Activated naive CD8-positive, alpha-beta T cell treated with anti-CD3 and anti-CD28 coated beads for 36 hours (primary cell): ENCODE results near the gene AFAP1L2. TPM values are rescaled to one million over a fixed set of nuclear protein-coding genes. Genes with fewer than 3 reads are reported as not detected.

ENCODE experiments used
- DNase-seq: peaks from one replicate; pipeline ENCODE4 v3.0.0; 2021
- H3K27ac Mint-ChIP-seq: one replicate; pipeline ENCODE4 v1.8.0; 2022; ENCODE audit warnings: mild to moderate bottlenecking, moderate library complexity, mixed read lengths
- H3K27me3 Mint-ChIP-seq: one replicate; pipeline ENCODE4 v1.8.0; 2022; ENCODE audit warnings: mild to moderate bottlenecking, mixed read lengths
- H3K36me3 Mint-ChIP-seq: one replicate; pipeline ENCODE4 v1.8.0; 2021; ENCODE audit warnings: mild to moderate bottlenecking, mixed read lengths
- H3K4me1 Mint-ChIP-seq: one replicate; pipeline ENCODE4 v1.8.0; 2021; ENCODE audit warnings: mixed read lengths
- H3K4me3 Mint-ChIP-seq: one replicate; pipeline ENCODE4 v1.8.0; 2022; ENCODE audit warnings: mild to moderate bottlenecking, moderate library complexity, mixed read lengths
- H3K9me3 Mint-ChIP-seq: one replicate; pipeline ENCODE4 v1.8.0; 2022; ENCODE audit warnings: mixed read lengths
- total RNA-seq, 2 experiments: library from RNA; stranded (reverse); gene quantifications; one replicate each; pipeline ENCODE4 v1.2.3, GENCODE V29; 2021

Gene AFAP1L2
- total RNA-seq, 2 experiments from 2014 or later, result 3.2 to 4.6 TPM

DNA sequence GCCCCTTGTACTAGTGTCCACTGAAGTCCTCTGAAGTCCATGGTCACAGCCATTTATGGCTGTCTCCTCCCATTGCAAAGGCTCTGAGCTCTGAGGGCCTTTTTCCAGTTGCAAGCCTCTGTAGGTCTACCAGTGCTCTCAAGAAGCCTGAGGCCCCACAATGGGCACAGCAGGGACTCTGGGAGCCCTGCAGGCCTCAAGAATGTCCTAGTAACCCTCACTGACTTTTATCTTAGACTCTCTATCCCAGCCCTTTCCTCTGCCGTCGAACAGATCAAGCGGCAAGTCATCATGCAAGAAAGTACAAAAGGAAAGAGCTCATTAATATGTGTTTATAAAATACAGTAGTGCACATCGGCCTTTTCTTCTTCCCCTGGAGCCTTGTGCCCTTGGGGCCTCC lies 141.8 kb downstream of the AFAP1L2 start:
- DNase-seq, result no peak
- H3K27me3 Mint-ChIP-seq, result no peaks in the 10 kb centered on the region
- no peak overlapping the region for H3K4me3 Mint-ChIP-seq
- peaks cover 10% of the 10 kb centered on the region for H3K4me1 Mint-ChIP-seq
- no peaks in the 10 kb centered on the region for H3K9me3 Mint-ChIP-seq
- no peak overlapping the region for H3K27ac Mint-ChIP-seq
- H3K36me3 Mint-ChIP-seq, result no peaks in the 10 kb centered on the region

DNA sequence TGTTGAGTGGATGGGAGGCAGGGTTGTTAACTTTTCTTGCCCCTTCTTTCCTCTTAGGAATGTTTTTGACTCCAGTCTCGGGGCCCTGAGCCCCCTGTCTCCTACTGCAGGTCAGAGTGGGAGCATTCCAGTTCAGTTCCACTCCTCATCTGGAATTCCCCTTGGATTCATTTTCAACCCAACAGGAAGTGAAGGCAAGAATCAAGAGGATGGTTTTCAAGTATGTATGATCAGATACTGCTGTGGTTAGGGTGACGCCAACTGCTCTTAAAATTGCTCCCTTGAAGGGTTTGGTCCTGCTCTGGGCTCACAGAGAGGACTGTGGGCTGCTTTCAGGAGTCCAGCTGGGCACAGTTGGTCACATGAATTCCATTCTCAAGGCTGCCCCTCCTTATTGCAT lies 143.2 kb downstream of the AFAP1L2 start:
- DNase-seq, result no peak
- H3K27me3 Mint-ChIP-seq, result no peaks in the 10 kb centered on the region
- H3K27ac Mint-ChIP-seq, result no peak overlapping the region
- peaks cover 10% of the 10 kb centered on the region for H3K4me1 Mint-ChIP-seq
- no peak overlapping the region for H3K4me3 Mint-ChIP-seq
- H3K9me3 Mint-ChIP-seq, result no peaks in the 10 kb centered on the region
- no peaks in the 10 kb centered on the region for H3K36me3 Mint-ChIP-seq

DNA sequence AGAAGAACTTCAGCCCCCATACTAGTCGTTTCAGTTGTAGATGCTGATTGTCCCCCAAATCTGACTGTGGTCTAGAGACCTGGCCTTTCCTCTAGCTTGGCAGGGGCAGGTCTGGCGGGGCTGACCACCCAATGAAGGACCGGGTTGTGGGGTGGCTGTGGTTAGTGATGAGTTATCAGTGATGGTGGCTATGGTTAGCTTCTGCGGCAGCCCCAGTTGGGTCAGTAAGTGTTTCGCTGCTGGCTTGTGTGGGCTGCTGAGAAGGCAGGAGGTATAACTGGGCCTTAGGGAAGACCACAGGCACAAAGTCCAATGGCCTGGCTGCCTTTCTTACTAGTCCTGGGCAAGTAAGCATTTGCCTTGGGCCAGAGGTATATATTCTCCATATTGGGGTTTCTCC lies 143.9 kb downstream of the AFAP1L2 start:
- Mint-ChIP-seq H3K27ac (no peak overlapping the region), H3K4me3 (no peak overlapping the region), H3K9me3 (no peaks in the 10 kb centered on the region), H3K4me1 (peaks cover 10% of the 10 kb centered on the region), H3K36me3 (no peaks in the 10 kb centered on the region), H3K27me3 (no peaks in the 10 kb centered on the region)
- no peak for DNase-seq

DNA sequence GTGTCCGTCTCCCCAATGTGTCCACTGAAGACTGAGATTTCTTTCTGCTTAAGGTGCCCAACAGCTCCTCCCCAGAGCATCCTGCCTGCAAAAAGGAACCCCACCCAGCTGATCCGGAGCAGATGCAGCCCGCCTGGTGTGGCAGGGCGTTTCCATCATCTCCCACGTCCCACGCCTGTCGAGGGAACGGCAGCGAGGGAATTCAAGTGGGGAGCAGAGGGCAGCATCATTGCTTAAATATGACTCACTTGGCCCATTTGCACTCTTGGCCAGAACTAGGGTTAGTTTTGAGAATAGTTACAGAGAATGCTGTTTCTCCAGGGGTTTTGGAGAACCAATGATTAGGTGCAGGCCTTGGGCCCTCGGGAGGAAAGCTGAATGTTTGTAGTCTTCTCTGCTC lies 144.5 kb downstream of the AFAP1L2 start:
- no peaks in the 10 kb centered on the region for H3K9me3 Mint-ChIP-seq
- H3K27ac Mint-ChIP-seq, result no peak overlapping the region
- H3K4me1 Mint-ChIP-seq, result peaks cover 10% of the 10 kb centered on the region
- H3K36me3 Mint-ChIP-seq, result no peaks in the 10 kb centered on the region
- no peak for DNase-seq
- H3K27me3 Mint-ChIP-seq, result no peaks in the 10 kb centered on the region
- no peak overlapping the region for H3K4me3 Mint-ChIP-seq

DNA sequence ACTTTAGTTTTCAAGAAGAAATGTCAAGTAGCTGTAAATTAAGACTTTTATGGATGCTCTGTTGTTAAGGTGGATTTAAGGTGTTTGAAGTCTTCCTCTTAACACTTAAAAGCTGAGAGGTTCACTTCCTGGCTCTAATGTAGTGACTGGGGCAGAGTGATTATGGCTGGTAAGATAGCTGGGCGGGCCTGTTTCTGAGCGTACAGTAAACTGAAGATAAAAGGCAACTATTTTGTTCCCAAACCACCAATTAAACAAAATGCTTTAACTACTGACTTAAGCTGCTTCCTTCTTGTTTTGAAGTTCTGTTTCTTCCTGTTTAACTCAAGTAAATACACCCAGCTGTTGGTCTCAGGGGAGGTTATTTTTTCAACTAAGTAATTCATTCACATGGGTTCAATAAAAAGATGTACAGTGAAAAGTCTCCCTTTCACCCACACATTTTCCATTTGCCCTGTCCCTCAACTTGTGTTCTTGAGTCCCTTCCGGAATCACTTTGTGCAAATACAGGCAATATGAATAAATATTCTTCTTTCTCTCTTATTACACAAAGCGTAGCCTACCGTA lies 145.9 kb downstream of the AFAP1L2 start:
- H3K4me1 Mint-ChIP-seq, result peaks cover 10% of the 10 kb centered on the region
- no peaks in the 10 kb centered on the region for H3K36me3 Mint-ChIP-seq
- no peak overlapping the region for H3K27ac Mint-ChIP-seq
- H3K9me3 Mint-ChIP-seq, result peaks cover 2% of the 10 kb centered on the region
- H3K4me3 Mint-ChIP-seq, result no peak overlapping the region
- no peak for DNase-seq
- H3K27me3 Mint-ChIP-seq, result no peaks in the 10 kb centered on the region

DNA sequence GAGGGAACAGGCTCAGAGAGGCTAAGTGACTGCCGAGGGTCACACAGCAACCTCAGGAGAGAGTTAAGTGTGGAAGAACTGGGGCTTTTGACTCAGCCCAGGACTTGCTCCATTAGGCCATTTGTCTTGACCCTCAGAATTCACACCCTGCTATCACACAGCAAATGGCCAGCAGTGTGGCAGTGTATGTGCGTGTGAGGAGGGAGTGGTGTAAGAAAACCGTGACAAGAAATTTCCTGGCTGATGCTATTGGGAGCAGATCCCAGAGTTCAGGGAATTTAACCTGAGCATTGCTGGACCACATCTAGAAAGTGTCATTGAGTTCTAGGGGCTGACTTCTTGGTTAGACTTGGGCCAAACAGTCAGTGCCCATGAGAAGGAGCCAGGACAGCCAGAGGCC lies 146.8 kb downstream of the AFAP1L2 start:
- H3K4me3 Mint-ChIP-seq, result no peak overlapping the region
- no peak for DNase-seq
- no peak overlapping the region for H3K27ac Mint-ChIP-seq
- H3K4me1 Mint-ChIP-seq, result peaks cover 11% of the 10 kb centered on the region
- no peaks in the 10 kb centered on the region for H3K36me3 Mint-ChIP-seq
- no peaks in the 10 kb centered on the region for H3K27me3 Mint-ChIP-seq
- H3K9me3 Mint-ChIP-seq, result peaks cover 5% of the 10 kb centered on the region

DNA sequence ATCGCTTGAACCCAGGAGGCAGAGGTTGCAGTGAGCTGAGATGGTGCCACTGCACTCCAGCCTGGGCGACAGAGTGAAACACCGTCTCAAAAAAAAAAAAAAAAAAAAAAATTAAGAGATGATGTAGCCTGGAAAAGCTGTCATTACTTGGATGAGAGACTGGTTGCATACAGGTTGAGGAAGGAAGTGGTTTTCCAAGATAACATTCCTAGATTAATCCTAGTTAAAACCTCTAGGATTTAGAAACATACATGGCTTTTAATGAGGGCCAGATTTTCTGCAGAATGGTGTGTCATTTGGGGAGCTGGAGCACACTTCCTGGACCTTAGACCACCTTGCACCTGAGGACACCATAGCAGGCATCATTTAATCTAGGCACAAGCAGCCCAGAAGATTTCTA lies 147.5 kb downstream of the AFAP1L2 start:
- no peak overlapping the region for H3K27ac Mint-ChIP-seq
- H3K9me3 Mint-ChIP-seq, result peaks cover 5% of the 10 kb centered on the region
- no peaks in the 10 kb centered on the region for H3K27me3 Mint-ChIP-seq
- DNase-seq, result no peak
- H3K4me3 Mint-ChIP-seq, result no peak overlapping the region
- H3K36me3 Mint-ChIP-seq, result no peaks in the 10 kb centered on the region
- H3K4me1 Mint-ChIP-seq, result peaks cover 11% of the 10 kb centered on the region

DNA sequence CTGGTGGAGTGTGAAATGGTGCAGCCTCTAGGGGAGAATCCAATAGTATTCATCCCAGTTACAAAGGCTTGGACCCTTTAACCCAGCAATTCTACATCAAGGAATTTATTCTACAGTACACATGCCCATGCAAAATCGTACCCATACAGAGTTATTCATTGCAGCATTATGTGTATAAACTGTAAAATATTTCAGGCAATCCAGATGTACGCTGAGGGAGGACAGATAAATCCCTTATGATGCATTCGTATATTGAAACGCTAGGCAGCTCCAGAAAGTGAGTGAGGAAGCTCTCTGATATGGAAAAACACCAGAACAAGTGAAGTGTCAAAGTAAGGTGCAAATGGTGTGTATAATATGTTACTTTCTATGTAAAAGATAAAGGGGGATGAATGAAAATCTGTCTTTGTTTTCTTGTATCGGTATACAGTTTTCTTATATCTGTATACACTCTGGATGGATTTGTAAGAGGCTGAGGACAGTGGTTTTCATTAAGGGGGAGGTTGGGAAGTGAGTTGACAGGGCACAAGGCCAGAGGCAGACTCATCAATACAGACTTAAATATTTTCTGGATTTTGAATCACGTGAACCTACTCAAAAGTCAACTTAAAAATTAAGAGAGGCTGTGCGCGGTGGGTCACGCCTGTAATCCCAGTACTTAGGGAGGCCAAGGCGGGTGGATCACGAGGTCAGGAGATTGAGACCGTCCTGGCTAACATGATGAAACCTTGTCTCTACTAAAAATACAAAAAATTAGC lies 148.1 kb downstream of the AFAP1L2 start:
- peaks cover 5% of the 10 kb centered on the region for H3K9me3 Mint-ChIP-seq

DNA sequence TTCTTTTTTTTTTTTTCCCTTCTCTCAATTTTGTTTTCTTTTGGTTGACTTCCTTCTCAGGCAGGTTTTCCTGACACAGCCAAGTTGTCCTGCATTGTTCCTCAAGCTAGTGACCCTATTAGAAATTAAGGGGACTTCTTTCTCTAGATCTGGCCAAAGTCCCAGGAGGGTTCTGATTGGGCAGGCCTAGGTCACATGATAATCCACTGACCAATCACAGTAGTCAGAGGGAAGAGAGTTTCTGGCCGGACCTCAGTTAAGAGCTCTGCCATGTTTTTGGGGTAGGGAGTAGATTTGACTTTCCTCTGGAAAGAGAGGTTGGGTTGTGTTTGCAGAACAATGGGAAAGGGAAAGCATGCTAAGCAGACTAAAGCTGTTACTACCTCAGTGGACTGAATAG lies 149.1 kb downstream of the AFAP1L2 start:
- H3K27me3 Mint-ChIP-seq, result no peaks in the 10 kb centered on the region
- no peak overlapping the region for H3K27ac Mint-ChIP-seq
- DNase-seq, result no peak
- H3K36me3 Mint-ChIP-seq, result no peaks in the 10 kb centered on the region
- H3K4me1 Mint-ChIP-seq, result peaks cover 10% of the 10 kb centered on the region
- peaks cover 5% of the 10 kb centered on the region for H3K9me3 Mint-ChIP-seq
- no peak overlapping the region for H3K4me3 Mint-ChIP-seq

More for the DNA sequence above, 148.1 kb downstream of the AFAP1L2 start:
- Mint-ChIP-seq H3K27ac (no peak overlapping the region), H3K27me3 (no peaks in the 10 kb centered on the region), H3K4me3 (no peak overlapping the region), H3K36me3 (no peaks in the 10 kb centered on the region), H3K4me1 (peaks cover 11% of the 10 kb centered on the region)
- no peak for DNase-seq

DNA sequence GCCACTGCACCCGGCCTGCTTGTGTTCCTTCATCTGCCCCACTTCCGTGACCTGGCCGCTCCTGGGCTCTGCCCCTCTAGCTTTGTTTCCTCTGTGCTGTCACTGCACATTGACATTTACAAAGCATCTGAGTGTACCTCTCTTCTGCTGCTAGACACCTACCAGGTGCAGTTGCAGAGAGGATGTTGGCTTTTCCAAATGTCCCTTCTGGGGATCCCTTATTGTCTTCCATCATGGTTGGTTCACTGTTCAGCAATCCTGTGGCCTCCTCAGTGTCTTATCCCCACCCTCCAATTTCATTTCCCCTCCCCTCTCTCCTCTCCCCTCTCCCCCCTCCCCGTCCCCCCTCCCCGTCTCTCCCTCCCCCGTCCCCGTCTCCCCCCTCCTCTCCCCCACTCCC lies 151.4 kb downstream of the AFAP1L2 start:
- Mint-ChIP-seq H3K9me3 (peaks cover 5% of the 10 kb centered on the region), H3K4me1 (peaks cover 1% of the 10 kb centered on the region), H3K27me3 (no peaks in the 10 kb centered on the region), H3K4me3 (no peak overlapping the region), H3K36me3 (no peaks in the 10 kb centered on the region), H3K27ac (no peak overlapping the region)
- no peak for DNase-seq

DNA sequence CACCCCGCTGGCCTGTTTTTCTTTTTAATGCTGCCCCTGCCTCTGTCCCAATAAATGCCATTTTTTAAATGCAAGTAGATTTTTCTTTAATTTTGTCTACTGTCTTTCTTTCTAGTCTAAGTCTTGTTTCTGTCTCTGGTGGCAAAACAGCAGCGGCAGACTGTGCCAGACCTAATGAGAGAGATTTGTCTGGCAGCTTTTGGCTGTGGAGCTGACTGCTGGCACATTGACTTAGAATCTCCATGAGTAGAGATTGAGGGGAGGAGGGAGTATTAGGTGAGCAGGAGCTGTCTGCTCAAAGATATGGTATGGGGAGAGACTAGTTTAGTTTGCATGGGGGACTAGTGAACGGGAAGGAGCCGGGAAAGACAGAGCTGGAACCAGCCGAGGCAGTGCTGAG lies 152.2 kb downstream of the AFAP1L2 start:
- H3K27me3 Mint-ChIP-seq, result no peaks in the 10 kb centered on the region

DNA sequence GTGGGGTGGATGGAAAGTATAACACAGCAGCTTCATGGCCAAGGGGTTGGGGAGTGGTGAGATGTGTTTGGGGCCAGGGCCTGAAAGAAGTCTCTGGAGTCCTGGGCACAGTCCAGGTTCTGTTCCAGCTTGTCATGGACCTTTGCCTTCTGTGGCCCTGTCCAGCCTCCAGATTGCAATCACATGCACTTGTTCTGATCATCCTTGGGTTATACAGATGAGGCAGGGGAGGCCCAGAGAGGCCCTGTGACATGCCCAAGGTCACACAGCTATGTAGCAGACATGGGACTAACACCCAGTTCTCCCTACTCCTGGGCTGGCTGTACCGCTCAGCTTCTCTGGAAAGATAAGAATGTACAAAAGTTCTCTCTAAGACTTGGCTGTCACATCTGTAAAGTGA lies 153.6 kb downstream of the AFAP1L2 start:
- no peak for DNase-seq
- Mint-ChIP-seq H3K27ac (no peak overlapping the region), H3K9me3 (peaks cover 5% of the 10 kb centered on the region), H3K4me1 (peaks cover 1% of the 10 kb centered on the region), H3K27me3 (no peaks in the 10 kb centered on the region), H3K4me3 (no peak overlapping the region), H3K36me3 (no peaks in the 10 kb centered on the region)

More for the DNA sequence above, 152.2 kb downstream of the AFAP1L2 start:
- no peak for DNase-seq
- peaks cover 1% of the 10 kb centered on the region for H3K4me1 Mint-ChIP-seq
- no peak overlapping the region for H3K4me3 Mint-ChIP-seq
- no peak overlapping the region for H3K27ac Mint-ChIP-seq
- no peaks in the 10 kb centered on the region for H3K36me3 Mint-ChIP-seq
- H3K9me3 Mint-ChIP-seq, result peaks cover 5% of the 10 kb centered on the region

DNA sequence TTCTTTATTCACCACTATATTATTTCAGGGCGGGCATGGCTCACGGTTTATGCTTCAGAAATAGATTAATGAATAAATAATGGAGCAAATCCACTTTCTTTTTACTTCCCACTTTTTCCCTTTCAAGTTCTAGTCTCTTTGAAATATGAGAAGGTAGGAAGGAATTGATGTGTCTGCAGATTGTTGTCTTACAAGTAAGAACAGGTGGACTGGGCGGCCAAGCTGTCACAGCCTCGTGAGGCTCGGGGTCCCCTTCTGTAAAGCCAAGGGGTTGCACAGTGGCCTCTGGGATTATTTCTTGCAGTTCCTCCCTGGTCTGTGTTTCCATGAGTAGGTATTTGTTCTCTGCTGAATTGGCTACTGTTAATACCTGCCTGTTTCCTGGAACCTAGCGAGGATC lies 154.1 kb downstream of the AFAP1L2 start:
- Mint-ChIP-seq H3K36me3 (no peaks in the 10 kb centered on the region), H3K27ac (no peak overlapping the region), H3K27me3 (no peaks in the 10 kb centered on the region), H3K9me3 (peaks cover 5% of the 10 kb centered on the region), H3K4me3 (no peak overlapping the region), H3K4me1 (peaks cover 1% of the 10 kb centered on the region)
- DNase-seq, result no peak

DNA sequence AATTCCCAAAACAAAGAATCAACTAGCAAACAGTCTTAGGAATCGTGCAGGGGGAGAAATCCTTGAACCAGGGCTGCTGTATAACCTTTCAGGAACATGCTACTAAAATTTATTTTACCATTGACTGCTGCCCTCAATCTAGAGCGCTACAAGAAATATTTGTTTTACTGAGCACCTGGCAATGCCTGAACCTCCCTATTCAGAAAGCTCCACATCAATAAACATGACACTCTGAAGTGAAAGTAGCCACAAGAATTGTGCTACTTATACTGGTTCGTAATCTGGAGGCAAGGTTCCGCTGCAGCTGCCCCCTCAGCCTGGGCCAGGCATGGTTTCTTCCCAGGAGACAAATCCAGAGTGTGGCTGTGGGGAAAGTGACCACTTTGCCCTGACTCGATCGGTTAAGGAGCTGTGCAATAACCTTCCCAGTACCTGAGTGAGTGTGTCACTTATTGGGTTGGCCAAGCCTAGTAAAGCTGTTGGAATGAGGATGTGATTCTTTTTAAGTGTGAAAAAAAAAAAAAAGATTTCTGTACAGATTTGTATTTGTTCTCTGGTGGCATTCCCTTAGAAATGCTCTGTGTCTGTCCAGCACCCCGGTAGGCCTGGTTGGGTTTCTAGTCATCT lies 157.5 kb downstream of the AFAP1L2 start:
- Mint-ChIP-seq H3K9me3 (no peaks in the 10 kb centered on the region), H3K27me3 (peaks cover 20% of the 10 kb centered on the region), H3K4me3 (no peak overlapping the region), H3K4me1 (no peaks in the 10 kb centered on the region), H3K36me3 (no peaks in the 10 kb centered on the region), H3K27ac (no peak overlapping the region)
- DNase-seq, result no peak

DNA sequence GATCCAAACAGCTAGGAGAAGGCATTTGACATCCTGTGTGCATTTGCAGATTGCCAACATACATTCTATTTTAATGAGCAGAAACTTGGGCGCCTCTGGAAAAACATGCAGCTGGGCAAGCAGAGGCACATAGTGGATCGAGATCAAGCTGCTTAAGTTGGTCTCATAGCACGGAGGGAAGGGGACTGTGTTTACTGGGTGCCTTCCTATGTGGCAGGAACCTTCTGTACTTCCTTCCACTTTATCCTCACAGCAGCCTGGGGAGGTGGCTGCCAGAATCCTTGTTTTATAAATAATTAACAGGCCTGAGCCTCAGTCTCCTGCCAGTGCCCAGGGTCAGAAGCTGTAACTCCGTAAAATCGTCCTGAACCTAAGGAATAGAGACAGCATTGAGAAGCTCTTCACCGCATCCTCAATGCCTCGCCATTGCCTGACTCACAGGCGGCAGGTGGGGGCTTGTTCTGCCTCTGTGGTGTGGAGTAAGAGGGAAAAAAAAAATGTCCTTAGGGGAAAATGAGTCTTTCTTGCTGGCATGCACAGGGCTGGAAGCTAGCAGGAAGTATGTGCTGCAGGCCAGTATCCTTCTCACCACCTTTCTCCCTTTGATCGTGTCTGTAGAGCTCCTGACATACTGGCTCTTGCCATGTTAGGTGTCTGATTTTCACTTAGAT lies 159.0 kb downstream of the AFAP1L2 start:
- no peaks in the 10 kb centered on the region for H3K4me1 Mint-ChIP-seq
- no peak overlapping the region for H3K4me3 Mint-ChIP-seq
- H3K36me3 Mint-ChIP-seq, result no peaks in the 10 kb centered on the region
- no peak overlapping the region for H3K27ac Mint-ChIP-seq
- H3K9me3 Mint-ChIP-seq, result no peaks in the 10 kb centered on the region
- H3K27me3 Mint-ChIP-seq, result peaks cover 35% of the 10 kb centered on the region
- no peak for DNase-seq
